Fibroblast of skin of right biceps (primary cell): ENCODE results near the gene ZNF83.
"Not testable (repeated sequence)": the region's sequence is repeated elsewhere in the genome, so short reads cannot be mapped to it uniquely, and the experiment has no call there.

Experiments
- DNase-seq: peaks from one replicate; pipeline ENCODE4 v3.0.0-alpha.2; 2013

Gene ZNF83

GRCh38 chr19:52638601-52639000 is 446 bp upstream of the ZNF83 start:
- no peak for DNase-seq

DNA sequence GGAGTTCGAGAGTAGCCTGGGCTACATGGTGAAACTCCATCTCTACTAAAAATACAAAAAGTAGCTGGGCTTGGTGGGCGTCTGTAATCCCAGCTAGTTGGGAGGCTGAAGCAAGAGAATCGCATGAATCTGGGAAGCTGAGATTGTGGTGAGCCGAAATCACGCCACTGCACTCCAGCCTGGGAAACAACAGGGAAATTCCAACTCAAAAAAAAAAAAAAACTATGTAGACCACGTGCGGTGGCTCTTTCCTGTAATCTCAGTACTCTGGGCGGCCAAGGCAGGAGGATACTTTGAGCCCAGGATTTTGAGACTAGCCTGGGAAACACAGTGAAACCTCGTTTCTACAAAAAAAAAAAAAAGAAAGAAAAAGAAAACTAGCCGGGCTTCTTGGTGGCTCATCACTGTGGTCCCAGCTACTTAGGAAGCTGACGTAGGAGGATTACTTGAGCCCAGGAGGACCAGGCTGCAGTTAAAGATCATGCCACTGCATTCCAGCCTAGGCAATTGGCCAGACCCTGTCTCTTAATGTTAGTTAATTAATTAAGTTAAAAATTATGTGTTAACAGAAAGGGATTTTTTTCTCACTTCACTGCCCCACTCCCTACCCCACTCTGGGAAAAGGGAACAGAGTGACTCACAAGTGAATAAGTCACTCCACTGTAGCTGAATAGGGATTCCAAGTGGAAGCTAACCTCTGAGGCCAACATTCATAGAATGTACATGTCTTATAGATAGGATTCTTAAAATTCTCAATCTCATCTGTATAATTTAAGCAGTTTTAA is 2.2 kb downstream of the ZNF83 start:
- no peak for DNase-seq

- DNase-seq = not testable (repeated sequence)
Observed at GRCh38 chr19:52627441-52627840, 10.7 kb downstream of the ZNF83 start.

- no peak for DNase-seq
Observed at GRCh38 chr19:52626915-52627314, 11.2 kb downstream of the ZNF83 start.

- no peak for DNase-seq
Observed at GRCh38 chr19:52622261-52622660, 15.9 kb downstream of the ZNF83 start.

GRCh38 chr19:52621376-52621775 is 16.8 kb downstream of the ZNF83 start:
- no peak for DNase-seq

DNA sequence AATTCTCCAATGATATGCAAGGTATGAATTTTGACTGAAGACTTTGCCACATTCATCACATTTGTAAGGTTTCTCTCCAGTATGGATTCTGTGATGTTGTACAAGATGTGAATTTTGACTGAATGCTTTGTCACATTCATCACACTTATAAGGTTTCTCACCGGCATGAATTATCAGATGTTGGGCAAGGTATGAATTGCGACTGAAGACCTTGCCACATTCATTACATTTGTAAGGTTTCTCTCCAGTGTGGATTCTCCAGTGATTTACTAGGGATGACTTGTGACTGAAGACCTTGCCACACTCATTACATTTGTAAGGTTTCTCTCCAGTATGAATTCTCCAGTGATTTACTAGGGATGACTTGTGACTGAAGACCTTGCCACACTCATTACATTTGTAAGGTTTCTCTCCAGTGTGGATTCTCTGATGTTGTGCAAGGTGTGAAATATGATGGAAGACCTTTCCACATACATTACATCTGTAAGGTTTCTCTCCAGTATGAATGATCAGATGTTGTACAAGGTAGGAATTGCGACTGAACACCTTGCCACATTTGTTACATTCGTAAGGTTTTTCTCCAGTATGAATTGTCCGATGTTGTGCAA is 24.8 kb downstream of the ZNF83 start:
- DNase-seq = no peak

DNA sequence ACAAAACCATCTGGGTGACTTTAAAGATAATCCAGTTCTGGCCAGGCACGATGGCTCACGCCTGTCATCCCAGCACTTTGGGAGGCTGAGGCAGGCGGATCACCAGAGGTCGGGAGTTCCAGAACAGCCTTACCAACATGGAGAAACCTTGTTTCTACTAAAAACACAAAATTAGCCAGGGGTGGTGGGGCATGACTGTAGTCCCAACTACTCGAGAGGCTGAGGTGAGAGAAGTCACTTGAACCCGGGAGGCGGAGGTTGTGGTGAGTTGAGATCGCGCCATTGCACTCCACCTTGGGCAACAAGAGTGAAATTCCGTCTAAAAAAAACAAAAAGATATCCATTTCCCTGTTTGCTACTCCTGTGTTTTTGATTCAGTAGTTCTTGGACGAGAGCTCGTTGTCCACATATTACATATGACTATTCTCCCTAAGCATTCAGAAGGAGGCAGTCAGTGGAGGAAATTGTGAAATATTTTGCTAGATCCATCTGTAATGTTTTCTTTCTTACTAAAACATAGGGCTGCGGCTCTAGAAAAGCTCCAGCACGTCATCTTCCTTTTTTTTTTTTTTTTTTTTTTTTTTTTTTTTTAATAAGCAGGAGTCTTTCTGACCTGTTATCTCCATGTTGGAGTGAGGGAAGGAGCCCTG is 34.5 kb downstream of the ZNF83 start:
- DNase-seq = peak; percentile 6

DNA sequence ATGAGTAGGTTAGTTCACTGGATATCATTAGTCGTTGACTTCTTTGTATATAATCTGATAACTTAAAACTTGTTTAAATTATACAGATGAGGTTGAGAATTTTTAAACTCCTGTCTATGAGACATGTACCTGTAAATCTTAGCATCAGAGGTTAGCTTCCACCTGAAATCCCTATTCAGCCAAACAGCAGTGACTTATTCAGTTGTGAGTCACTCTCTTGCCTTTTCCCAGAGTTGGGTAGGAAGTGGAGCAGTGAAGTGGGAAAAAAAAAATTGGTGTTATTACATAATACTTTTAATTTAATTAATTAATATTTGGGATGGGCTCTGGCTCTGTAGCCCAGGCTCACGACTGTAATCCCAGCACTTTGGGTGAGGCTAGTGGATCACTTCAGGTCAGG is 35.2 kb downstream of the ZNF83 start:
- no peak for DNase-seq

DNA sequence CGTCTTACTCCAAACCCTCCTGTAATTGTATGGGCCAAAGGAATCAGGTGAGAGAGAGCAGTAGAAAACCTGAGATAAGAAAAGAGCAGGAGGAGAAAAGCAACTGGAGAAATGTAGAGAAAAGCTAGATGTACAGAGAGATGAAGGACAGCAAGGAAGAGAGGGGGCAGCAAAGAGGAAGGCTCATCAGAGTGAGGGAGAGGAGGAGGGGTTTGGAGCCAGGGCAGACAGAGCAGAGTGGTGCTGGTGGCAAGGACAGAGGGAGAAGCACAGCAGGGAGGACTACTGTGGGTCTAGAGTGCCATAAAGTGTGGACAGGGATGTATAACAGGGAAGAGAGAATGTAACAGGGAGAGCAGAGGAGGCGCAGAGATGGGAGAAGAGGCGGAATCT is 36.2 kb downstream of the ZNF83 start:
- peak; percentile 6 for DNase-seq

- DNase-seq = peak; percentile 91
Observed at GRCh38 chr19:52601025-52601973, 36.9 kb downstream of the ZNF83 start.

DNA sequence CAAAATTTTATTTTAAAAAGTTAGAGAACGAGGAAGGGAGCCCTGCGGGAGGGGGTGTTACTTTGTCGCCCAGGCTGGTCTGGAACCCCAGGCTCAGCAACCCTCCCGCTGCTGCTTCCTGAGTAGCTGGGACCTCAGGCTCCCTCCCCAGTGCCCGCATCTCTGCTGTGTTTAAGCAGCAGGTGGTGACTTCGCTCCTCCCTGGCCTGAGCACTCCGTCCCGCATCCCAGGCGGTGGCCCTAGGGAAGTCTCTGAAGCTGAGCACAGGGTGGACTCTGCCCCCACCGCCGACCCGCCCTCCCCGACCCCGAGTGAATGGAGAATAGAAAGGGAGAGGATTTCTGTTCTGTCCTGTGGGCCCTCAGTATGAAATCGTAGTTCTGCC is 37.5 kb downstream of the ZNF83 start:
- no peak for DNase-seq

DNA sequence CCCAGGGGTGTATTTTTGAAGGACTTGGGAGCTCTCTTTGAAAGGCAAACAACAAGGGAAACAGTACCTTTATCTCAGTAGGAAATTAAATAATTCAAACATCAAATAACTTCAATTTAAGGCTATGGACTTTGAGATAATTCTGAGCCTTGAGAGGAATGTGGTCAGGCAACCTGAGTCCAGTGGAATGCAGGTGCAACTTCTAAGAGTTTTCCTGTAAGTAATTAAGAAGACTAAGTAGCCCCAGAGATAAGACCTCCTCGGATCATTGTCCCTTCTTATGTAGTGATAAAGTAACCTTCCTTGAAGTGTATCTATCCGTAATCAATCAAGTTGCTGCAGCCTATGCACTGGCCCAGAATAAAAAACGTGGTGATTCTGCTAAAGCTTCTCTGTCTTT is 38.9 kb downstream of the ZNF83 start:
- DNase-seq = no peak

GRCh38 chr19:52593441-52593840 is 44.7 kb downstream of the ZNF83 start:
- not testable (repeated sequence) for DNase-seq

GRCh38 chr19:52592301-52592700 is 45.9 kb downstream of the ZNF83 start:
- no peak for DNase-seq

- DNase-seq = no peak
Observed at GRCh38 chr19:52590728-52591127, 47.4 kb downstream of the ZNF83 start.

DNA sequence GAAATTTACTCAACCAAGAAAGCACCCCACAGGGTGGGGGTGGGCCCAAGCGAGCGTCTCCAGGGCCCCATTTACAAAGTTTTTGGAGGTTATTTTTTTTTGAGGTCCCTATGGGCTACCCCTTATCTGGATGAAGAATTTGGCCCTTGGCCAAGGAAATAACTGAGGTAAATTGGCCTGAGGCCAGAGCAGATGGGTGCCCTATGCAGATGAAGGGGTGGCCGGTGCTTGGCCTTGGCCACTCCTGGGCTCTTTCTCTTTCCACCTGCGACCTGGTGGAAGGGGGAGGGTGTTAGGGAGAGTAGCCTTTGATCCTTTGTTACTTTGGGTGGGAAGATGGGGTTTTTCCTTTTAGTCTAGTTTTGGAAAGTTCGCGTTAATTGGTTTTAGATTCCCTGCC is 52.6 kb downstream of the ZNF83 start:
- no peak for DNase-seq

GRCh38 chr19:52584736-52585440 is 53.3 kb downstream of the ZNF83 start:
- DNase-seq = no peak

- peak; percentile 92 for DNase-seq
Observed at GRCh38 chr19:52570000-52570861, 67.9 kb downstream of the ZNF83 start, which contains the start of gene ZNF701. Gene ZNF701 (plus strand): TSS chr19:52570287. CDS start chr19:52574148, 3,861 bp downstream.

DNA sequence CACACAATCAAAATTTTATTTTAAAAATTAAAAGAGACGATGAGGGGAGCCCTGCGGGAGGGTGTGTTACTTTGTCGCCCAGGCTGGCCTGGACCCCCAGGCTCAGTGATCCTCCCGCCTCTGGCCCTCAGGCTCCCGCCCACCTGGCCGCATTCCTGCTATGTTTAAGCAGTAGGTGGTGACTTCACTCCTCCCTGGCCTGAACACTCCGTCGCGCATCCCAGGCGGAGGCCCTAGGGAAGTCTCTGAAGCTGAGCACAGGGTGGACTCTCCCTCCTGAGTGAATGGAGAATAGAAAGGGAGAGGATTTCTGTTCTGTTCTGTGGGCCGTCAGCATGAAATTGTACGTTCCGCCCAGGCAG is 68.5 kb downstream of the ZNF83 start:
- DNase-seq = not testable (repeated sequence)

DNA sequence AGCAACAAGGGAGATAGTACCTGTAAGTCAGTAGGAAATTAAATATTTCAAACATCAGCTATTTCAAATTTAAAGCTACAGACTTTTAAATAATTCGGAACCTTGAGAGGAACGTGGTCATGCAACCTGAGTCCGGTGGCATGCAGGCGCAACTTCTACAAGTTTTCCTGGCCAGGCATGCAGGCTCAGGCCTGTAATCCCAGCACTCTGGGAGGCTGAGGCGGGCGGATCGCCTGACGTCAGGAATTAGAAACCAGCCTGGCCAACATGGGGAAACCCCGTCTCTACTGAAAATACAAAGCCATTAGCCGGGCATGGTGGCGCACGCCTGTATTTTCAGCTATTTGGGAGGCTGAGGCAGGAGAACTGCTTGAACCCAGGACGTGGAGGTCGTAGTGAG is 70.2 kb downstream of the ZNF83 start:
- no peak for DNase-seq
